ENCODE results near the gene WDR12. TPM values are rescaled to one million over a fixed set of nuclear protein-coding genes. Genes with fewer than 3 reads are reported as not detected.

Gene WDR12
- total and polyA plus RNA-seq, 2 of the 13 experiments (the other 11 are each of a cell fraction or from before 2014, with no cell fraction given): 94.4 to 216 TPM

- TF ChIP-seq ZMYM4 (CRISPR knock-in tag; IDR thresholded peaks at IDR 0.05) (no peak), ZNF776 (CRISPR knock-in tag; IDR thresholded peaks at IDR 0.05) (no peak), ZSCAN12 (CRISPR knock-in tag; IDR thresholded peaks at IDR 0.05) (no peak)
Measured at GRCh38 chr2:202933958-202934357, 22.5 kb upstream of the WDR12 start (continued).

- ChIA-PET CTCF (ENCODE audit: low intra/inter-chr PET ratio, low total read pairs) (no interaction called here), POLR2A (no interaction called here)
- Histone ChIP-seq H3K36me3 (replicated peaks in 1 of 2; ENCODE audit: control insufficient read depth in 1 of 2, insufficient read depth in 2 of 2, low read length in 2 of 2) (no peaks in the 10 kb centered on the region), H3K79me2 (ENCODE audit: insufficient read depth, low read length) (no peaks in the 10 kb centered on the region), H2AFZ (ENCODE audit: low read length) (no peak overlapping the region), H3K4me2 (ENCODE audit: low read depth, low read length) (no peak overlapping the region), H4K20me1 (ENCODE audit: insufficient read depth, low read length) (no peaks in the 10 kb centered on the region), H3K27ac (ENCODE audit: extremely low read length, insufficient read depth, low read length) (no peak overlapping the region), H3K27me3 (ENCODE audit: control insufficient read depth in 1 of 2, insufficient read depth in 2 of 2, low read length in 2 of 2) (peaks cover 0 to 1% of the 10 kb centered on the region in 2 experiments; a peak in 1 of 5 replicates), H3K9me3 (ENCODE audit: low read length) (no peaks in the 10 kb centered on the region), H3K4me3 (replicated peaks in 1 of 3; ENCODE audit: insufficient read depth in 1 of 3, low read depth in 2 of 3, low read length in 3 of 3) (no peak overlapping the region), H3K9ac (ENCODE audit: insufficient read depth, low read depth, low read length) (no peak overlapping the region), H3K4me1 (ENCODE audit: insufficient read depth, low read length) (no peaks in the 10 kb centered on the region)
- in situ Hi-C loops (cut with HindIII; ENCODE audit: extremely low pct_ligation_motif_present, low pct_unique_long_range_greater_than_20kb): no loop called here
- WGBS (ENCODE audit: low lambda C conversion rate): 75% methylated on average over 4 of the region's 5 CpGs
- DNase-seq (ENCODE audit: low spot score) (no peak), FAIRE-seq (no peak), ATAC-seq (no peak; the same call in 2 of the 3 replicates)
- intact Hi-C loops (cut with micrococcal nuclease; ENCODE audit: unreplicated experiment): no loop called here
- no TSS peak for BruUV-seq (replicated peaks)
- TF ChIP-seq KLF9 (CRISPR knock-in tag; IDR thresholded peaks at IDR 0.05; ENCODE audit: low read depth): no peak
- no peak for TF ChIP-seq FOSL2 (CRISPR knock-in tag; IDR thresholded peaks at IDR 0.05)
- TF ChIP-seq FOXK2 (IDR thresholded peaks at IDR 0.05): no peak
- no peak for TF ChIP-seq IRX3 (CRISPR knock-in tag; IDR thresholded peaks at IDR 0.05; ENCODE audit: borderline replicate concordance, low read depth)
- no peak for TF ChIP-seq THAP11 (CRISPR knock-in tag; IDR thresholded peaks at IDR 0.05)
- no peak for TF ChIP-seq REST (IDR thresholded peaks at IDR 0.05; ENCODE audit: borderline replicate concordance in 1 of 2, low read depth in 1 of 2, low read length in 2 of 2)
- no peak for TF ChIP-seq TRAFD1 (CRISPR knock-in tag; IDR thresholded peaks at IDR 0.05; ENCODE audit: borderline replicate concordance)
- TF ChIP-seq KDM2A (CRISPR knock-in tag; IDR thresholded peaks at IDR 0.05; ENCODE audit: borderline replicate concordance, low read depth): no peak
- TF ChIP-seq BATF2 (CRISPR knock-in tag; IDR thresholded peaks at IDR 0.05): no peak
- TF ChIP-seq GMEB1 (CRISPR knock-in tag; IDR thresholded peaks at IDR 0.05; ENCODE audit: borderline replicate concordance): no peak
- TF ChIP-seq ZNF580 (CRISPR knock-in tag; IDR thresholded peaks at IDR 0.05; ENCODE audit: borderline replicate concordance, low read depth): no peak
- no peak for TF ChIP-seq ZNF784 (CRISPR knock-in tag; IDR thresholded peaks at IDR 0.05; ENCODE audit: borderline replicate concordance)
Measured at GRCh38 chr2:202933139-202933510, 21.7 kb upstream of the WDR12 start.
